SK-N-DZ (cell line): ENCODE measurements around the gene CHAD.
"Not testable (repeated sequence)": the region's sequence is repeated elsewhere in the genome, so short reads cannot be mapped to it uniquely, and the experiment has no call there.

Experiments used
- DNase-seq: peaks from one replicate; pipeline ENCODE4 v3.0.0-alpha.2; 2015; ENCODE audit warnings: low spot score

CHAD gene

GRCh38 chr17:50495217-50495823 is 26.6 kb upstream of the CHAD start:
- DNase-seq: no peak

DNA sequence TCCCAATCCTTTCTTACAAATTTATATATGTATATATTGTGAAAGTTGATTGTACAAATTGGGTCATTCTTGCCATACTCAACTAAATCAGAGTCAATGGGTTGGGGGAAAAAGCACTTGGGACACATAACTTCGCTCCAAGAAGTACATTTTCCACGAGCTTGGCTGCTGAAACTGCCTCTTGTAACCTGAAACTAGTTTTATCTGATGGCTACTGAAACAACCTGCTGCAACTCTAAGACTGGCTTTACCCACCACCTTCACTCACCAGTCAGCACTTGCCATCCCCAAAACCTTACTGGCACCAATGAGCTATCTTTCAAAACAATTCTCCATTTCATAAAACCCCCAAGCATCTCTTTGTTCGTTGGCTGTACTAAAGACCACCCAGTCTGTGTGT is 25.1 kb upstream of the CHAD start:
- DNase-seq: no peak

DNA sequence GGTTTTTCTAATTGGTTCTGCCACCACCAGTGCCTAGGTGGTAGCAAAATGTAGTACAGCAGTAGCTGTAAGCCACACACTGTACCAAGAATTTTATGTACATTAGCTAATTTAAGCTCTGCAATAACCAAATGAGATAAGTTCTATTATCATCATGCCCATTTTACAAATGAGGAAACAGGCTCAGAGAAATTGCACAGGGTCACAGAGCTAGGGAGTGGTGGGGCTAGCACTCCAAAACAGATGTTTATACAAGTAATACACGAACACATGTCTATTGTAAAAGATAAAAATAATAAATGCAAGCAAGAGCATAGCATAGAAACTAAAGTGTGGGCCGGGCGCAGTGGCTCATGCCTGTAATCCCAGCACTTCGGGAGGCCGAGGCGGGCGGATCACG is 23.5 kb upstream of the CHAD start:
- DNase-seq: no peak

- no peak for DNase-seq
Observed at GRCh38 chr17:50491505-50491904, 22.8 kb upstream of the CHAD start.

DNA sequence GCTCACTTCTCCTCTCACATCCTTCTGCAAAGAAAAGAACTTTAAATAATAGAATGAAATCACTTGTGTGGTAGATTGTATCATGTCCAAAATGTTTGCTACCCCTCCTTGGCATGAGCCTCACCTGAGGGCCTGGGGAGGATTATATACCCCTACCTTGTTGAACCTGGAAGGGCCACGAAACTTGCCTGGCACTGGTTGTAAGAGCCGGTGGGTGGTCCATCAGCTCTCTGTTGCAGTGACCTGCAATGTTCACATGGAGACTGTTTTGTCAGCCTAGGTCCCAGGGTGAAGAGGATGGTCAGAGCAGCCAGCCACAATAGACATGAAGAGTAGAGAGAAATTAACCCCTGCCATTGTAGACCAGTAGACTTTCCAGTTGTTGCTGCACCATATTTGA is 20.2 kb upstream of the CHAD start:
- DNase-seq: no peak

DNA sequence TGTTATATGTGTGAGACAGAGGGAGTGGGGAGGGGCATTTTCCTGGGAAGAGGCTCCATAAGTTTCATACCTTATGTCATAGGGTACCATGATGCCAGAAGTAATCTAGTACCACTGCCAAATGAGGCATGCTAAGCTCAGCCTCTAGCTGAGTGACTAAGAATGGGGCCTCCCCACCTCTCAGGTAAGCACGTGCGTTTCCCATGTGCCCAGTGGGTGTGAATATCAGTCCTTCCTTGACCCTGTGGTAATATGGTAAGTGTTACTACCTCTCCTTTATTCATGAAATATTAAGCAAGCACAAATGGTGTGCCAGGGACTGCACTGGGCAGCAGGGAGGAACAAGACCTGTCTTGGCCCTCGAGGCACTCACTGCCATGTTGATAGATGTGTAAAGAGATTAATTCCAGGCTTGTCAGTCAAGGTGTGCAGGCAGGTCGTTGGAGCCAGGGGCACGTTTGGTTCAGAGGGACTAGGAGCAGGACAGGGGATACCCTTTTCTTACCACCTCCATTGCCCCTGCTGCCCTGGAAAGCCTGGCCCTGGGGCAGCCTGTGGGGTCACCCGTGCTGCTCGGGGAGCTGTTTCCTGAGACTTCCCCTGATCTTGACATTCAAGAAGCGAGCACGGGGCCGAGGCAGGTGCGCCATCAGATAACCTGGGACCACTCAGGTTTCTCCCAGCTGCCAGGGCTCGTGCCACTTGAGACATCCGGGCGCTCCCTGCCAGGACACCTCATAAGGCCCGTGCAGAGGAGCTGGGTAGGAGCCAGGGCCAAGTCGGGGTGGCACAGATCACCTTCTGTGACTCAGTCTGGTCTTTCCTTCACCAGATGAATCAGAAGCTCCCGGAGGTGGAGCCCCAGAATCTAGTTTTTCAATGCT is 18.8 kb upstream of the CHAD start:
- no peak for DNase-seq

- DNase-seq: no peak
Observed at GRCh38 chr17:50484386-50485155, 15.9 kb upstream of the CHAD start.

GRCh38 chr17:50483266-50483665 is 14.6 kb upstream of the CHAD start:
- no peak for DNase-seq

DNA sequence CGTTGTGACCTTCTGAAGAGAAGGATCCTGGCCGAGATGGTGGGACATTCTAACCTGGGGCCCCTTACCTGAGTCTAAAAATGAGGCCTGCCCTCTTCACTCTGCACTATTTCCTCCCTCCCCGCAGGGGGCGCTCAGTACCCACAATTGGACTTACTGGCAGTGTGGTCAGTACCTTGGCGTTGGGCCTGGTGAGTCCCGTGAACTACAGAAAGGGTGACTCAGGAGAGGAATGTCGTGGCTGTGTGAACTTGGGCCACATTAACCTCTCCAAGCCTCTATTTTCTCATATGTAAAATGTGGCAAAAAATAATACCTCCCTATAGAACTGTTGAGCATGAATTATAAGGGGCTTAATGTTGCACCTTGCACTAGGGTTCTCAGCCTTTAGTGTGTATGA is 13.8 kb upstream of the CHAD start:
- peak; percentile 77 for DNase-seq

- DNase-seq: no peak
Observed at GRCh38 chr17:50482110-50482509, 13.4 kb upstream of the CHAD start.

- DNase-seq: no peak
Observed at GRCh38 chr17:50481648-50482047, 13.0 kb upstream of the CHAD start.

DNA sequence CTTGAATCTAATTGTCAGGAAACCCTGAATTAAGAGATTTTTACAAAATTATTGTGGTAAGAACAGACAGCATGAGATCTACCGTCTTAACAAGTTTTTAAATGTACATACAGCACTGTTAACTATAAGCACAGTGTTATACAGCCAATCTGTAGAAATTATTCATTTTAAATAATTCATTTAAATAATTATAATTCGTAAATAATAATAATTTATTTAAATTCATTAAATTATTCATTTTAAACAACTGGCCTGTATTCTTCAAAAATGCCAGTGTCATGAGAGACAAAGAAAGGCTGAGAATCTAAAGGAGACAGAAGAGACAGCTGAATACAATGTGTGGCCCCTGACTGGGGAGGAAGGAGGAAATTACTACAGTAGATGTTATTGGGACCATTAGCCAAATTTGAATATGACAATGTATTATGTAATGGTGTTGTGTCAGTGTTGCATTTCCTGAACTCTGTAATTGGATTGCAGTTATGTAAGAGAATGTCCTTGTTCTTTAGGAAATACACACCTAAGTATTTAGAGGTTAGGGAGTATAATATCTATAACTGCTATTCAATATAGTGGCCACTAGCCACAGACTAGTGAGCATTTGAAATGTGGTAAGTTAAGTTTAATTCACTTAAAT is 12.3 kb upstream of the CHAD start:
- no peak for DNase-seq

DNA sequence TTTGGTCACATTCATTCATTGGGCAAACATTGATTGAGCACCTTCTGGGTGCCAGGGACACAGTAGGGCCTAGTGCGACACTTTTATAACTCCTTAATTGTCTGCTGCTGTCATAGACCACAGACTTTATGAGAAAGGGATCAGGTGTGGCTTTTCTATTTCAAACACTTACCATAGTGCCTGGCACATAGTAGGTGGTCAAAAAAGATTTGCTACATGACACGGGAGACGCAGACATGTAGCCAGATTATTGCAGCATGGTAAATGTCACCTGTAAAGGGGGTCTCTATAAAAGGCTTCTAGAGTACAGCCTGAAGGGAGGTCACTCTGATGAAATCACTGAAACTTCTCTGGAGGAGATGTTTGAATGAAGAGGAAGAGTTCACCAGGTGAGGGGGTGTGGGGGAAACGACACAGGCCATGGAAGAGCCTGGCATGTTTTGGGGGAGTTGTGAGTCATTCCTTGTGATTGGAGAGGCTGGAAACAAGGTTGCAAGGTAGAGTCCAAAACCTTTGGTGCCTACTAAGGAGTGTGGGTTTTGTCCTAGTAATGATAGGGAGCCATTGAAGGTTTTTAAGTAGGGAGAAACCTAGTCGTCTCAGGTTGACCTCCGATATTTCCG is 11.6 kb upstream of the CHAD start:
- no peak for DNase-seq

GRCh38 chr17:50479522-50480141 is 11.0 kb upstream of the CHAD start:
- peak; percentile 90 for DNase-seq

DNA sequence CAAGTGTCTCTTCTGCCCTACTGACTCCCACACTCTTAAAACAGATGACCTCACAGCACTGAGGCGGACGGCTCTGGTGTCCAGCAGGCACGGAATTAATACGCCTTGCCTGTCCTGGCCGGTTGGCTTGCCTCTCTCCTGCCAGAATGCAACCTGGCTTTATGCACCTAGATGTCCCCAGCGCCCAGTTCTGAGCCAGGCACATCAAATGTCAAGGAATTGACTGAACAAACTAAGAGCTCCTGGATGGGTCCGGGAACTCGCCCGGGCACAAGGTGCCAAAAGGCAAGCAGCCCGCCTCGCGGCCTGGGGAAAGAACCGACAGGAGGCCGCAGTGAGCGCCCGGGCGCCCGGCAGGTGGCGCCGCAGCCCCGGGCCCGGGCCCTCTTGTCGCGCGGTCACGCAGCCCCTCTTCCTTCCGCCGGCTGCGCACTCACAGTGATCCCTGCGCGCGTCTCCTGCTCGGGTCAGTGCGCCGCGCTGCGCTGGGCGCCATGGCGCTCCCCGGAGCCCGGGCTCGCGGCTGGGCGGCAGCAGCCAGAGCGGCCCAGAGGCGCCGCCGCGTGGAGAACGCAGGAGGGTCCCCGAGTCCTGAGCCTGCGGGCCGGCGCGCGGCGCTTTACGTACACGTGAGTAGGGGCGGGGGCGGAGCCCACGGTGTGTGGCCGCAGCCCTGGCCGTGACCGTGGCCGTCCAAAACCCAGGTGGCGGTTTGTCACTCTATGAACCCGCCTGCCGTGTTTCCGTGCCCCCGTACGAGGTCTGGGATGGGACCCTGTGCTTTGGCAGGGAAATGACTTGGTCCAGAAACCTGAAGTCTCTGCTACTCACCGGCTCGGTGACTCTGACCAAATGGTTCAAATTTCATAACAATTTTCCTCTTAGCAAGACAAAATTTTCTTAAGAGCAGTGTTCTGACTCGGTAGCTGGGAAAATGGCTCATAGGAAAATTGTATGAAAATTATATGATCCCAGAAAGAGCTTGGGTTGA is 10.0 kb upstream of the CHAD start, which contains the start of gene RSAD1:
Gene RSAD1 (plus strand): TSS at position 470 of the 991 bp plus-strand sequence. CDS start 25 bp downstream, at position 495.
- DNase-seq: peak; percentile 92

DNA sequence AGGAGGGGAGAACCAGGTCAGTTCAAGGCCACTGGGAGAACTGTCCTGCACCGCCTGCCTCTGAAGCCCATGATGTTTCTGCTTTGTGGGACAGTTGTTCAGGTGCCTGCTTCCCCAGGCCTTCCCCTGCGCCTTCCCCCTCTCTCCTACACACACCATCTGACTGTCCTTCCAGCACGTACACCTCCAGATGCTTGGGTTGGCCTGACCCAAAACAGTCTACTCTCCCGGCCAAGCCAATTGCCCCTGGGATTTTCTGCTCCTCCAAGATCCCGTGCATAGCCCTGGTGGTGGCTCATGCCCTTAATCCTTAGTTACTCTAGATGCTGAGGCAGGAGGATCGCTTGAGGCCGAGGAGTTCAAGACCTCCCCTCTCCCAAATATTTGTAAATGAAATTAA is 9.3 kb upstream of the CHAD start:
- no peak for DNase-seq

DNA sequence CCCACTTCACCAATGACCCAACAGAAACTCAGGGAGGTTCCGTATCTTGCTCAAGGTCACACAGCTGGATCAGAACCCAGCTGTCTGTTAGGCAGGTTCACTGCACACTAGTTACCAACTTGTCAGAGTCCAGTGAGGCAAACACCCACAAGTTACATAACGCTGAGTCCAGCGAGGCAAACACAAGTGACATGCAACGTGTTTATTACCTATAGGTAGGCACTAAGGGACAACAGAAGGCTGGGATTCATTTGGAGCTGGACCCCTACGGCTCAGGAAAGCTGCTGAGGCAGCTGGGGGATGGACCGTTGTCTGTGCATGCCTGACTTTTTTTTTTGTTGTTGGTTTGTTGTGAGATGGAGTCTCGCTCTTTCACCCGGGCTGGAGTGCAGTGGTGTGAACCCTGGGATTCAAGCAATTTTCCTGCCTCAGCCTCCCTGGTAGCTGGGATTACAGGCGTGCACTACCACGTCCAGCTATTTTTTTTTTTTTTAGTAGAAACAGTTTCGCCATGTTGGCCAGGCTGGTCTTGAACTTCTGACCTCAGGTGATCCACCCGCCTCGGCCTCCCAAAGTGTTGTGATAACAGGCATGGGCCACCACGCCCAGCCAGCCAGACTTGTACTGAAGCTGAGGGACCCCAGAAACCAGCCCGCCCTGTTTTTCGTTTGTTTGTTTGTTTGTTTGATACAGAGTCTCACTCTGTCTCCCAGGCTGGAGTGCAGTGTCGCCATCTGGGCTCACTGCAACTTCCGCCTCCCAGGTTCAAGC is 8.1 kb upstream of the CHAD start:
- no peak for DNase-seq

DNA sequence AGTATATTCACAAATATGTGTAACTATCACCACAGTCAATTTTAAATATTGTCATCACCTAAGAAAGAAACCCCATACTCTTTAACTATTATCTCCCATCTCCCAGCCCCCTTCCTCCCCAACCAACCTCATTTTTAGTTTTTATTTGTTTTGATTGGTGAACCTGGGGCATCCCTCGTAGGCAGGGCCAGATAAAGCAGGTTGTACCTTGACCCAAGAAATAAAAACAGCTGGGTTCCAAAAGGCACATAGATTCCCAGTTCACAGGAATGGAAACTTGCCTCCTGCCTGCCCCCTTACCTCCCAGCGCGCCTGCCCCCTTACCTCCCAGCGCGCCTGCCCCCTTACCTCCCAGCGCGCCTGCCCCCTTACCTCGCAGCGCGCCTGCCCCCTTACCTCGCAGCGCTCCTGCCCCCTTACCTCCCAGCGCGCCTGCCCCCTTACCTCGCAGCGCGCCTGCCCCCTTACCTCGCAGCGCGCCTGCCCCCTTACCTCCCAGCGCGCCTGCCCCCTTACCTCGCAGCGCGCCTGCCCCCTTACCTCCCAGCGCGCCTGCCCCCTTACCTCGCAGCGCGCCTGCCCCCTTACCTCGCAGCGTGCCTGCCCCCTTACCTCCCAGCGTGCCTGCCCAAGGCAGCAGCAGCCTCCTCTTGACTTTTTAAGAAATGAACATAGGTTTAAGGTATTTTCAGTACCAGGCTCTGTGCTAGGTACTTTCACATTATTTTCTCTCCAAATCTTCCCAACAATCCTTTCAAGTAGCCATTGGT is 7.3 kb upstream of the CHAD start:
- not testable (repeated sequence) for DNase-seq
